GM19023 (cell line): ENCODE data around the gene FSTL4.

ENCODE experiments used
- ATAC-seq: cut with Tn5 transposase; IDR thresholded peaks from one replicate; pipeline ENCODE4 v1.9.1; 2021; ENCODE audit warnings: mild to moderate bottlenecking, moderate library complexity; ENCODE audit not compliant: unreplicated experiment

The FSTL4 gene

GRCh38 chr5:133150909-133151544 is 461.3 kb downstream of the FSTL4 start:
- no peak for ATAC-seq

GRCh38 chr5:133149345-133149744 is 463.0 kb downstream of the FSTL4 start:
- ATAC-seq, result no peak

- ATAC-seq, result no peak
Measured at GRCh38 chr5:133147815-133148567, 464.4 kb downstream of the FSTL4 start.

- ATAC-seq, result no peak
Measured at GRCh38 chr5:133147411-133147810, 464.9 kb downstream of the FSTL4 start.
